ENCODE results near the gene TLR1. TPM values are rescaled to one million over a fixed set of nuclear protein-coding genes. Genes with fewer than 3 reads are reported as not detected.
"Not testable (repeated sequence)": the region's sequence is repeated elsewhere in the genome, so short reads cannot be mapped to it uniquely, and the experiment has no call there.

The TLR1 gene
- total RNA-seq, 1 donor from 2014 or later = 35.3 TPM

GRCh38 chr4:38818441-38818976, 13.9 kb upstream of the TLR1 start:
- H3K27me3 ChIP-seq (ENCODE audit: low read depth) = no peaks in the 10 kb centered on the region
- no peaks in the 10 kb centered on the region for H3K36me3 ChIP-seq
- H3K9me3 ChIP-seq = peaks cover 5% of the 10 kb centered on the region
- DNase-seq (no peak), ATAC-seq (no peak)
- H3K27ac ChIP-seq = no peak overlapping the region
- intact Hi-C loops (cut with DNase I) = no loop called here
- H3K4me3 ChIP-seq = no peak overlapping the region
- no peaks in the 10 kb centered on the region for H3K4me1 ChIP-seq
- TF ChIP-seq, protein P1, sequence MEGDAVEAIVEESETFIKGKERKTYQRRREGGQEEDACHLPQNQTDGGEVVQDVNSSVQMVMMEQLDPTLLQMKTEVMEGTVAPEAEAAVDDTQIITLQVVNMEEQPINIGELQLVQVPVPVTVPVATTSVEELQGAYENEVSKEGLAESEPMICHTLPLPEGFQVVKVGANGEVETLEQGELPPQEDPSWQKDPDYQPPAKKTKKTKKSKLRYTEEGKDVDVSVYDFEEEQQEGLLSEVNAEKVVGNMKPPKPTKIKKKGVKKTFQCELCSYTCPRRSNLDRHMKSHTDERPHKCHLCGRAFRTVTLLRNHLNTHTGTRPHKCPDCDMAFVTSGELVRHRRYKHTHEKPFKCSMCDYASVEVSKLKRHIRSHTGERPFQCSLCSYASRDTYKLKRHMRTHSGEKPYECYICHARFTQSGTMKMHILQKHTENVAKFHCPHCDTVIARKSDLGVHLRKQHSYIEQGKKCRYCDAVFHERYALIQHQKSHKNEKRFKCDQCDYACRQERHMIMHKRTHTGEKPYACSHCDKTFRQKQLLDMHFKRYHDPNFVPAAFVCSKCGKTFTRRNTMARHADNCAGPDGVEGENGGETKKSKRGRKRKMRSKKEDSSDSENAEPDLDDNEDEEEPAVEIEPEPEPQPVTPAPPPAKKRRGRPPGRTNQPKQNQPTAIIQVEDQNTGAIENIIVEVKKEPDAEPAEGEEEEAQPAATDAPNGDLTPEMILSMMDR (IDR thresholded peaks at IDR 0.05) = no peak

DNA sequence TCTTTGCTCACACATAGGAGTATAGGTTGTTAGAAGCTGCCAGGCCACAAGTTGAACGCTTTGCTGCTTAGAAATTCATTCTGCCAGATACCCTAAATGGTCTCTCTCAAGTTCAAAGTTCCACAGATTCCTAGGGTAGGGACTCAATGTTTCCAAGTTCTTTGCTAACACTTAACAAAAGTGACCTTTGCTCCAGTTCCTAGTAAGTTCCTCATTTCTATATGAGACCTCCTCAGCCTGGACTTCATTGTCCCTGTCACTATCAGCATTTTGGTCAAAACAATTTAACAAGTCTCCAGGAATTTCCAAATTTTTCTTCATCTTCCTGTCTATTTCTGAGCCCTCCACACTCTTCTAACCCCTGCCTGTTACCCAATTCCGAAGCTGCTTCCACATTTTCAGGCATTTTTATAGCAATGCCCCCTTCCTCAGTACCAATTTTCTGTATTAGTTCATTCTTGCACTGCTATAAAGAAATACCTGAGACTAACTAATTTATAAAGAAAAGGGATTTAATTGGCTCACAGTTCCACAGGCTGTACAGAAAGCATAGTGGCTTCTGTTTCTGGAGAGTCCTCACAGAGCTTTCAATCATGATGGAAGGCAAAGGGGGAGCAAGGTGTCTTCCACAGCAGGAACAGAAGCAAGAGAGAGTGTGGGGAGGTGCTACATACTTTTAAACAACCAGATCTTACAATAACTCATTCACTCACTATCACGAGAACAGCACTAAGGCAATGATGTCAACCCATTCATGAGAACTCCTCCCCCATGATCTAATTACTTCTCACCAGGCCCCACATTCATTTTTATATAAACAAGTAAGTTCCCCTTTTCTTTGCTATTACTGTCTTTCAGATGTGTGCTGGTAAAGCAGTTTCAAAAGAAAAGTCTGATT, 11.5 kb upstream of the TLR1 start:
- Histone ChIP-seq H3K36me3 (no peaks in the 10 kb centered on the region), H3K27ac (peak overlapping the region; percentile 73), H3K4me1 (no peaks in the 10 kb centered on the region), H3K9me3 (no peaks in the 10 kb centered on the region), H3K27me3 (ENCODE audit: low read depth) (no peaks in the 10 kb centered on the region), H3K4me3 (no peak overlapping the region)
- TF ChIP-seq, protein P1 (IDR thresholded peaks at IDR 0.05) = no peak
- peak; percentile 57 to 81 for ATAC-seq
- intact Hi-C loops (cut with DNase I) = no loop called here
- DNase-seq = no peak

DNA sequence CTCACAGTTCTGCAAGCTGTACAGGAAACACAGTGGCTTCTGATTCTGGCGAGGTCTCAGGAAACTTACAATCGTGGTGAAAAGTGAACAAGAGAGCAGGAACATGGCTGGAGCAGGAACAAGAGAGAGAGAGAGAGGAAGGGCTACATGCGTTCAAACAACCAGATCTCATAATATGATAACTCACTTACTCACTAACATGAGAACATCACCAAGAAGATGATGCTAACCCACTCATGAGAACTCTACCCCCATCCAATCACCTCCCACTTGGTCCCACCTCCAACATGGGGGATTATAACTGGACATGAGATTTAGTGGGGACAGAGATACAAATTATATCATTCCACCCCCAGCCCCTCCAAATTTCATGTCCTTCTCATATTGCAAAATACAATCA, 9.8 kb upstream of the TLR1 start:
- H3K36me3 ChIP-seq = no peaks in the 10 kb centered on the region
- no peaks in the 10 kb centered on the region for H3K4me1 ChIP-seq
- TF ChIP-seq, protein P1 (IDR thresholded peaks at IDR 0.05) = no peak
- DNase-seq (no peak), ATAC-seq (no peak)
- H3K9me3 ChIP-seq = no peaks in the 10 kb centered on the region
- H3K27ac ChIP-seq = no peak overlapping the region
- no peak overlapping the region for H3K4me3 ChIP-seq
- no peaks in the 10 kb centered on the region for H3K27me3 ChIP-seq (ENCODE audit: low read depth)
- intact Hi-C loops (cut with DNase I) = no loop called here

- ATAC-seq = no peak
Observed at GRCh38 chr4:38811297-38811696, 6.7 kb upstream of the TLR1 start.

GRCh38 chr4:38807462-38807861, 2.9 kb upstream of the TLR1 start:
- H3K27ac ChIP-seq; DNase-seq; H3K4me3 ChIP-seq; H3K36me3 ChIP-seq; H3K27me3 ChIP-seq (ENCODE audit: low read depth); H3K9me3 ChIP-seq; ATAC-seq; intact Hi-C loops (cut with DNase I): not testable (repeated sequence)
- H3K4me1 ChIP-seq = peaks cover 15% of the 10 kb centered on the region

More at GRCh38 chr4:38811297-38811696, 6.7 kb upstream of the TLR1 start:
- no peaks in the 10 kb centered on the region for H3K36me3 ChIP-seq
- intact Hi-C loops (cut with DNase I) = no loop called here
- H3K9me3 ChIP-seq = no peaks in the 10 kb centered on the region
- TF ChIP-seq, protein P1 (IDR thresholded peaks at IDR 0.05) = no peak
- no peak for DNase-seq
- no peaks in the 10 kb centered on the region for H3K4me1 ChIP-seq
- no peak overlapping the region for H3K4me3 ChIP-seq
- H3K27ac ChIP-seq = no peak overlapping the region
- H3K27me3 ChIP-seq (ENCODE audit: low read depth) = no peaks in the 10 kb centered on the region

DNA sequence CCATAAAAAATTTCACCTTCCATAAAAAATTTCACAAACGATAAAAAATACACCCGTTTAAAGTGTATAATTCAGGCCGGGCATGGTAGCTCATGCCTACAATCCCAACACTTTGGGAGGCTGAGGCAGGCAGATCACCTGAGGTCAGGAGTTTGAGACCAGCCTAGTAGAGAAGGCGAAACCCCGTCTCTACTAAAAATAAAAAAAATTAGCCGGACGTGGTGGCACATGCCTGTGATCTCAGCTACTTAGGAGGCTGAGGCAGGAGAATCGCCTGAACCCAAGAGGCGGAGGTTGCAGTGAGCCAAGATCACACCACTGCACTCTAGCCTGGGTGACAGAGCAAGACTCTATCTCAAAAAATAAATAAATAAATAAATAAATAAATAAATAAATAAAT, 1.7 kb upstream of the TLR1 start:
- H3K27me3 ChIP-seq (ENCODE audit: low read depth); DNase-seq; ATAC-seq; H3K36me3 ChIP-seq; H3K4me3 ChIP-seq; H3K9me3 ChIP-seq; intact Hi-C loops (cut with DNase I): not testable (repeated sequence)
- peak overlapping the region; percentile 80 for H3K27ac ChIP-seq
- peaks cover 15% of the 10 kb centered on the region for H3K4me1 ChIP-seq

Data from lower lobe of right lung (tissue), 2 donors.